ENCODE results near the gene ZBTB11.

DNA sequence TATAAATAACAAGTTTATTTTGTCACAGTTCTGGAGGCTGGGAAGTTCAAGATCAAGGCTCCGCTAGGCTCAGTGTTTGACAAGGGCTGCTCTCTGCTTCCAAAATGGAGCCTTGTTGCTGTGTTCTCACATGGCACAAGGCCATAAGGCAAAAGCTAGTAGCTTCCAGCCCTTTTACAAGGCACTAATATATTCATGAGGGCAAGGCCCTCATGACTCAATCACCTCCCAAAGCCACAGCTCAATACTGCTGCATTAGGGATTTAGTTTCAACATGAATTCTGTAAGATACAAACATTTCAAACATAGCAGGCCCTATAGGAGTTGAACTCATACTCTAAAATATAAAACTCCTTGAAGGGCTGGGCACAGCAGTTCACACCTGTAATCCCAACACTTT, 30.2 kb downstream of the ZBTB11 start:
- TF ChIP-seq, protein P1, sequence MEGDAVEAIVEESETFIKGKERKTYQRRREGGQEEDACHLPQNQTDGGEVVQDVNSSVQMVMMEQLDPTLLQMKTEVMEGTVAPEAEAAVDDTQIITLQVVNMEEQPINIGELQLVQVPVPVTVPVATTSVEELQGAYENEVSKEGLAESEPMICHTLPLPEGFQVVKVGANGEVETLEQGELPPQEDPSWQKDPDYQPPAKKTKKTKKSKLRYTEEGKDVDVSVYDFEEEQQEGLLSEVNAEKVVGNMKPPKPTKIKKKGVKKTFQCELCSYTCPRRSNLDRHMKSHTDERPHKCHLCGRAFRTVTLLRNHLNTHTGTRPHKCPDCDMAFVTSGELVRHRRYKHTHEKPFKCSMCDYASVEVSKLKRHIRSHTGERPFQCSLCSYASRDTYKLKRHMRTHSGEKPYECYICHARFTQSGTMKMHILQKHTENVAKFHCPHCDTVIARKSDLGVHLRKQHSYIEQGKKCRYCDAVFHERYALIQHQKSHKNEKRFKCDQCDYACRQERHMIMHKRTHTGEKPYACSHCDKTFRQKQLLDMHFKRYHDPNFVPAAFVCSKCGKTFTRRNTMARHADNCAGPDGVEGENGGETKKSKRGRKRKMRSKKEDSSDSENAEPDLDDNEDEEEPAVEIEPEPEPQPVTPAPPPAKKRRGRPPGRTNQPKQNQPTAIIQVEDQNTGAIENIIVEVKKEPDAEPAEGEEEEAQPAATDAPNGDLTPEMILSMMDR (IDR thresholded peaks at IDR 0.05 in 2 of 3, conservative IDR thresholded peaks at IDR 0.05 in 1 of 3; ENCODE audit: borderline replicate concordance in 1 of 3, insufficient read depth in 1 of 3, low read depth in 2 of 3, low read length in 2 of 3), result no peak
- no peak for TF ChIP-seq CBX3 (IDR thresholded peaks at IDR 0.05; ENCODE audit: low read depth)
- no peak for TF ChIP-seq POLR2A (IDR thresholded peaks at IDR 0.05; ENCODE audit: borderline replicate concordance, extremely low read depth, insufficient read depth, insufficient read length)
